Measurements from ENCODE around the gene SERPINA3. TPM values are rescaled to one million over a fixed set of nuclear protein-coding genes. Genes with fewer than 3 reads are reported as not detected.

SERPINA3 gene
- total RNA-seq, 1 donor from 2014 or later = 36.4 TPM

- intact Hi-C loops (cut with DNase I) = no loop called here
- no peak for DNase-seq
- TF ChIP-seq CTCF (IDR thresholded peaks at IDR 0.05) = no peak
- Histone ChIP-seq H3K27me3 (no peaks in the 10 kb centered on the region), H3K4me1 (no peaks in the 10 kb centered on the region), H3K4me3 (no peak overlapping the region), H3K36me3 (no peaks in the 10 kb centered on the region), H3K27ac (no peak overlapping the region), H3K9me3 (peaks cover 21% of the 10 kb centered on the region)
- no peak for ATAC-seq
Observed at GRCh38 chr14:94619297-94619696, 7.1 kb downstream of the SERPINA3 start.

GRCh38 chr14:94620597-94620996, 8.4 kb downstream of the SERPINA3 start:
- Histone ChIP-seq H3K4me3 (no peak overlapping the region), H3K27ac (no peak overlapping the region), H3K4me1 (no peaks in the 10 kb centered on the region), H3K36me3 (no peaks in the 10 kb centered on the region), H3K27me3 (no peaks in the 10 kb centered on the region), H3K9me3 (peaks cover 21% of the 10 kb centered on the region)
- TF ChIP-seq CTCF (IDR thresholded peaks at IDR 0.05) = no peak
- DNase-seq (no peak), ATAC-seq (no peak)
- intact Hi-C loops (cut with DNase I) = no loop called here

GRCh38 chr14:94621358-94622134, 9.4 kb downstream of the SERPINA3 start:
- DNase-seq (peak; percentile 47), ATAC-seq (no peak)
- Histone ChIP-seq H3K27me3 (no peaks in the 10 kb centered on the region), H3K36me3 (no peaks in the 10 kb centered on the region), H3K4me3 (no peak overlapping the region), H3K27ac (no peak overlapping the region), H3K9me3 (peaks cover 21% of the 10 kb centered on the region), H3K4me1 (no peaks in the 10 kb centered on the region)
- intact Hi-C loops (cut with DNase I) = no loop called here
- no peak for TF ChIP-seq CTCF (IDR thresholded peaks at IDR 0.05)

- ATAC-seq (no peak), DNase-seq (no peak)
- TF ChIP-seq CTCF (IDR thresholded peaks at IDR 0.05) = no peak
Observed at GRCh38 chr14:94622653-94623421, 10.6 kb downstream of the SERPINA3 start.

GRCh38 chr14:94623422-94623809, 11.2 kb downstream of the SERPINA3 start:
- Histone ChIP-seq H3K4me3 (no peak overlapping the region), H3K27ac (no peak overlapping the region), H3K36me3 (no peaks in the 10 kb centered on the region), H3K4me1 (no peaks in the 10 kb centered on the region), H3K27me3 (no peaks in the 10 kb centered on the region), H3K9me3 (peaks cover 9% of the 10 kb centered on the region)
- DNase-seq = no peak
- no peak for ATAC-seq
- intact Hi-C loops (cut with DNase I) = no loop called here
- TF ChIP-seq CTCF (IDR thresholded peaks at IDR 0.05) = no peak

More at GRCh38 chr14:94622653-94623421, 10.6 kb downstream of the SERPINA3 start:
- Histone ChIP-seq H3K9me3 (peaks cover 15% of the 10 kb centered on the region), H3K27ac (no peak overlapping the region), H3K4me1 (no peaks in the 10 kb centered on the region), H3K27me3 (no peaks in the 10 kb centered on the region), H3K4me3 (no peak overlapping the region), H3K36me3 (no peaks in the 10 kb centered on the region)
- intact Hi-C loops (cut with DNase I) = no loop called here
